GM18873 (cell line): ENCODE data around the gene PPP1R26.

ENCODE experiments used
- ATAC-seq: cut with Tn5 transposase; IDR thresholded peaks from one replicate; pipeline ENCODE4 v1.9.1; 2021; ENCODE audit warnings: mild to moderate bottlenecking, moderate library complexity, moderate number of reproducible peaks; ENCODE audit not compliant: unreplicated experiment, low FRiP score

PPP1R26 gene

GRCh38 chr9:135487281-135488012, 7.9 kb downstream of the PPP1R26 start:
- no peak for ATAC-seq

GRCh38 chr9:135488013-135488330, 8.4 kb downstream of the PPP1R26 start:
- ATAC-seq = no peak

GRCh38 chr9:135488527-135488926, 8.9 kb downstream of the PPP1R26 start:
- ATAC-seq = no peak

GRCh38 chr9:135489188-135489906, 9.8 kb downstream of the PPP1R26 start:
- no peak for ATAC-seq

GRCh38 chr9:135490166-135490870, 10.7 kb downstream of the PPP1R26 start:
- ATAC-seq = no peak

GRCh38 chr9:135490980-135491464, 11.4 kb downstream of the PPP1R26 start:
- ATAC-seq = no peak

GRCh38 chr9:135491764-135492163, 12.2 kb downstream of the PPP1R26 start:
- ATAC-seq = no peak

GRCh38 chr9:135492886-135493669, 13.5 kb downstream of the PPP1R26 start:
- no peak for ATAC-seq

- ATAC-seq = no peak
These were observed 15.4 kb downstream of the PPP1R26 start for GRCh38 chr9:135494791-135495559.

GRCh38 chr9:135498381-135499126, 19.0 kb downstream of the PPP1R26 start:
- ATAC-seq = no peak

- ATAC-seq = no peak
These were observed 19.9 kb downstream of the PPP1R26 start for GRCh38 chr9:135499326-135500070.

GRCh38 chr9:135500071-135500524, 20.5 kb downstream of the PPP1R26 start:
- ATAC-seq = no peak

GRCh38 chr9:135500525-135501260, 21.1 kb downstream of the PPP1R26 start, which contains the start of gene MRPS2:
Gene MRPS2 (plus strand): TSS chr9:135500682. CDS start chr9:135500711, 29 bp downstream.
- ATAC-seq = no peak

GRCh38 chr9:135501261-135502167, 21.9 kb downstream of the PPP1R26 start:
- ATAC-seq = no peak

- ATAC-seq = no peak
These were observed 22.7 kb downstream of the PPP1R26 start for GRCh38 chr9:135502168-135502872.

- ATAC-seq = no peak
These were observed 23.3 kb downstream of the PPP1R26 start for GRCh38 chr9:135502873-135503321.
